Osteoblast (primary cell): Measurements from ENCODE around the gene IL6R. TPM values are rescaled to one million over a fixed set of nuclear protein-coding genes. Genes with fewer than 3 reads are reported as not detected.

Source experiments
- DNase-seq: peaks from one replicate; pipeline ENCODE4 v3.0.0; 2011; ENCODE audit warnings: low spot score, mixed read lengths; ENCODE audit not compliant: insufficient read length; ENCODE audit errors: missing footprints
- H2AFZ ChIP-seq: 2 replicates; pipeline ENCODE4 v1.6.0; 2011; ENCODE audit warnings: mild to moderate bottlenecking, low read length
- H3K27ac ChIP-seq: 2 replicates; pipeline ENCODE4 v1.5.1; 2011; ENCODE audit warnings: mild to moderate bottlenecking, low read depth, low read length, moderate library complexity
- H3K27me3 ChIP-seq: 2 replicates; pipeline ENCODE4 v1.6.0; 2012; ENCODE audit warnings: mild to moderate bottlenecking, control low read depth, inconsistent platforms, low read length, moderate library complexity; ENCODE audit not compliant: insufficient read depth
- H3K36me3 ChIP-seq: 2 replicates; pipeline ENCODE4 v1.5.1; 2011; ENCODE audit warnings: mild to moderate bottlenecking, low read length, control low read depth, moderate library complexity; ENCODE audit not compliant: insufficient read depth
- H3K4me1 ChIP-seq: 2 replicates; pipeline ENCODE4 v1.5.1; 2011; ENCODE audit warnings: mild to moderate bottlenecking, low read length, control low read depth, moderate library complexity; ENCODE audit not compliant: insufficient read depth
- H3K4me2 ChIP-seq: 2 replicates; pipeline ENCODE4 v1.6.0; 2011; ENCODE audit warnings: mild to moderate bottlenecking, low read length; ENCODE audit not compliant: insufficient read depth
- H3K4me3 ChIP-seq: fragments of 200-600 bp; sonication (generic); 3 replicates; pipeline ENCODE4 v1.5.1; 2012; ENCODE audit warnings: mild to moderate bottlenecking, low read length, inconsistent platforms; ENCODE audit not compliant: insufficient read depth
- H3K79me2 ChIP-seq: 2 replicates; pipeline ENCODE4 v1.6.0; 2012; ENCODE audit warnings: mild to moderate bottlenecking, low read length, control low read depth, inconsistent platforms; ENCODE audit not compliant: insufficient read depth
- H3K9me3 ChIP-seq: 2 replicates; pipeline ENCODE4 v1.5.1; 2011; ENCODE audit warnings: low read depth, low read length, control low read depth
- H4K20me1 ChIP-seq: 2 replicates; pipeline ENCODE4 v1.6.0; 2012; ENCODE audit warnings: mild to moderate bottlenecking, low read length, control low read depth; ENCODE audit not compliant: insufficient read depth
- total RNA-seq: library from RNA; depleted of rRNA; stranded (reverse); fragments of >200 nt; gene quantifications from 2 replicates; pipeline ENCODE4 v1.2.3, GENCODE V29; 2012
- TF ChIP-seq, protein P1 (sequence below): IDR thresholded peaks from 2 replicates; pipeline ENCODE4 v1.5.1; 2011; ENCODE audit warnings: mild to moderate bottlenecking, low read depth, low read length, moderate library complexity; ENCODE audit errors: extremely low read depth

Gene IL6R
- total RNA-seq, 1 donor = 8.0 TPM

DNA sequence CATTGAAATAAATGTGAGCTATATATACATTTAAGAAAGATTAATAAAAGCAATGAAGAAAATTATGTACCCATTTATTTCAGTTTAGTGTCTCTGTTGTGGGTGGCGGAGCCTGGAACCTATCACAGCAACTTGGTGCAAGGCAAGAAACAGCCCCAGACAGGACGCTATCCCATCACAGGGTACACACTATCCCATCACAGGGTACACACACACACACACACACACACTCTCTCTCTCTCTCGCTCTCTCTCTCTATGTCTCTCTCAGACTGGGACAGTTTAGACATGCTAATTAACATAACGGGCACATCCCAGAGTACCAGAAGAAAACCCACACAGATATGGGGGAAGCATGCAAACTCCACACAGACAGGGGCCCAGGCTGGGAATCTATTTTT lies 6.5 kb upstream of the IL6R start:
- no peaks in the 10 kb centered on the region for H3K4me1 ChIP-seq
- no peak overlapping the region for H3K4me2 ChIP-seq
- DNase-seq = no peak
- H3K4me3 ChIP-seq = no peak overlapping the region
- H3K27ac ChIP-seq = no peak overlapping the region
- no peaks in the 10 kb centered on the region for H3K36me3 ChIP-seq
- no peaks in the 10 kb centered on the region for H3K79me2 ChIP-seq
- H3K27me3 ChIP-seq = peaks cover 3% of the 10 kb centered on the region
- H2AFZ ChIP-seq = no peak overlapping the region
- TF ChIP-seq, protein P1, sequence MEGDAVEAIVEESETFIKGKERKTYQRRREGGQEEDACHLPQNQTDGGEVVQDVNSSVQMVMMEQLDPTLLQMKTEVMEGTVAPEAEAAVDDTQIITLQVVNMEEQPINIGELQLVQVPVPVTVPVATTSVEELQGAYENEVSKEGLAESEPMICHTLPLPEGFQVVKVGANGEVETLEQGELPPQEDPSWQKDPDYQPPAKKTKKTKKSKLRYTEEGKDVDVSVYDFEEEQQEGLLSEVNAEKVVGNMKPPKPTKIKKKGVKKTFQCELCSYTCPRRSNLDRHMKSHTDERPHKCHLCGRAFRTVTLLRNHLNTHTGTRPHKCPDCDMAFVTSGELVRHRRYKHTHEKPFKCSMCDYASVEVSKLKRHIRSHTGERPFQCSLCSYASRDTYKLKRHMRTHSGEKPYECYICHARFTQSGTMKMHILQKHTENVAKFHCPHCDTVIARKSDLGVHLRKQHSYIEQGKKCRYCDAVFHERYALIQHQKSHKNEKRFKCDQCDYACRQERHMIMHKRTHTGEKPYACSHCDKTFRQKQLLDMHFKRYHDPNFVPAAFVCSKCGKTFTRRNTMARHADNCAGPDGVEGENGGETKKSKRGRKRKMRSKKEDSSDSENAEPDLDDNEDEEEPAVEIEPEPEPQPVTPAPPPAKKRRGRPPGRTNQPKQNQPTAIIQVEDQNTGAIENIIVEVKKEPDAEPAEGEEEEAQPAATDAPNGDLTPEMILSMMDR = no peak
- no peaks in the 10 kb centered on the region for H4K20me1 ChIP-seq
- no peaks in the 10 kb centered on the region for H3K9me3 ChIP-seq

DNA sequence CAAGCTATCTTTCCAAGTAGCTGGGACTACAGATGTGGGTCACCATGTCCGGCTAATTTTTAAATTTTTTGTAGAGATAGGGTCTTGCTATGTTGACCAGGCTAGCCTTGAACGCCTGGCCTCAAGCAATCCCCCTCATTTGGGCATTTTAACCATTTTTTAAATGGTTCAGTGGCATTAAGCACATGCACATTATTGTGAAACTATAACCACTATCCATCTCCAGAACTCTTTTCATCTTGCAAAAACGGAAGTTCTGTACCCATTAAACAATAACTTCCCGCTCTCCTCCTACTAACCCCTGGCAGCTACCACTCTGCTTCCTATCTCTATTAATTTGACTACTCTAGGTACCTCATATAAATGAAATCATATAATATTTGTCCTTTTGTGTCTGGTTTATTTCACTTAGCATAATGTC lies 4.8 kb upstream of the IL6R start:
- Histone ChIP-seq H3K27ac (no peak overlapping the region), H2AFZ (no peak overlapping the region), H3K9me3 (no peaks in the 10 kb centered on the region), H3K79me2 (no peaks in the 10 kb centered on the region), H3K4me3 (no peak overlapping the region), H3K4me2 (no peak overlapping the region), H4K20me1 (no peaks in the 10 kb centered on the region), H3K27me3 (peaks cover 8% of the 10 kb centered on the region), H3K4me1 (peaks cover 5% of the 10 kb centered on the region), H3K36me3 (no peaks in the 10 kb centered on the region)
- no peak for DNase-seq
- TF ChIP-seq, protein P1 = no peak

DNA sequence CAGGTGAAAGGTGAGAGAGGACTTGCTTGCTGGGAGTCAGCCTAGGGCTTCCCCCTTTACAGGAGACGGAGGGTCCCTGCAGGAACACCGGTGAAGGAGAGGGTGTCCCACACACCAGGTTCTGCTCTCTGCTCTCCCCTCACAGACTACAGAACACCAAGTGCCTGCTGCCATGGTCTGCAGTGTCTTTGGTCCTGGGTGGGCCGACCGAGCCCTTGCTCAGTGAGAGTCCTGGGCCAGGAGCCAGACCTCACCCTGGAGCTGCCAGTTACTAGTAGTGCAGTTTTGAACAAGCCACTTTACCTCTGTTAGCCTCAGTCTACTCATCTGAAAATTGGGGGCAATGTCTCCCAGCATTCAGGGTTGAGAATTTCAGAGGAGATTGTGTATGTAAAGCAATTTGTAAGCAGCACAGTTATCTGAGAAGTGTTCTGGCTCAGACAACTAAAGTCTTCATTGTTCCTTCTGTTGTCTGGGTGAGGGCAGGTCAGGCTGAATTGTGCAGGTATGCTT lies 2.7 kb upstream of the IL6R start:
- DNase-seq = no peak
- Histone ChIP-seq H4K20me1 (no peaks in the 10 kb centered on the region), H2AFZ (no peak overlapping the region), H3K27ac (no peak overlapping the region), H3K79me2 (peaks cover 2% of the 10 kb centered on the region), H3K4me3 (no peak overlapping the region), H3K9me3 (no peaks in the 10 kb centered on the region), H3K4me1 (peaks cover 24% of the 10 kb centered on the region), H3K27me3 (peaks cover 8% of the 10 kb centered on the region), H3K4me2 (no peak overlapping the region), H3K36me3 (no peaks in the 10 kb centered on the region)
- TF ChIP-seq, protein P1 = no peak

DNA sequence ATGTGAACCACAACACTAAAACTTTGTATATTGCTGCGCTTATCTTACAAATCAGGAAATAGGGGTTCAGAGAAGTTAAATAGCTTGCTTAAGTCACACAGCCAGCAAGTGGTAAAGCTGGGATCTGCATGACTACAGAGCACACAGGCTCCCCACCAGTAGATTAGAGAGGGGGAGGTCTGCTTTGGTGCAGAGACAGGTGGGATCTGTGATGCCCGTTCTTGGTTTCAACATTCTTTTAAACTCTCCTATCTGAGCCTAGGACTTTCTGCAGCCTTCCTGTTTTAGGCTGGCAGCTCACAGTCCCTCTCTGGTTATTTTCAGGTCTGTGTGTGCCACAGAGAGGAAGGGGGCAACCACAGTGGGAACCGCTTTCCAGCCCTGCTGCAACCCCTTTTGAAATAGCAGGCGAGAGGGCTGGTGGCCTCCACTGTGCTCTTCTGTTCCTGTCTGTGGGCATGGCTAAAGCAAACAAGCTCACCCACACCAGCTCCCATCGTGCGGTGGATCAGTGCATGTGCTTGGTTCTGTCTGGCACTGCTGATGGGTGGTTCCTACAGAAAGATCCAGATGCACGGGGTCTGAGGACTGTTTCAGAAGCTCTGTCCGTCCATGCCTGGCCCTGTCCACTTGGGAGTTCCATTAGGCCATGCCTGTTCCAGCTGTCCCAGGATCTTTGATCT lies 1.7 kb upstream of the IL6R start:
- DNase-seq = no peak
- Histone ChIP-seq H3K36me3 (no peaks in the 10 kb centered on the region), H3K4me1 (peaks cover 29% of the 10 kb centered on the region), H3K27ac (no peak overlapping the region), H3K4me2 (no peak overlapping the region), H3K4me3 (no peak overlapping the region), H2AFZ (no peak overlapping the region), H4K20me1 (no peaks in the 10 kb centered on the region), H3K9me3 (no peaks in the 10 kb centered on the region), H3K27me3 (peaks cover 8% of the 10 kb centered on the region), H3K79me2 (peaks cover 9% of the 10 kb centered on the region)
- TF ChIP-seq, protein P1 = no peak
